ENCODE results near the gene GRAP. TPM values are rescaled to one million over a fixed set of nuclear protein-coding genes. Genes with fewer than 3 reads are reported as not detected.

GRAP gene
- total and polyA plus RNA-seq, 2 experiments from 2014 or later = 0.24 TPM; not detected in 1

DNA sequence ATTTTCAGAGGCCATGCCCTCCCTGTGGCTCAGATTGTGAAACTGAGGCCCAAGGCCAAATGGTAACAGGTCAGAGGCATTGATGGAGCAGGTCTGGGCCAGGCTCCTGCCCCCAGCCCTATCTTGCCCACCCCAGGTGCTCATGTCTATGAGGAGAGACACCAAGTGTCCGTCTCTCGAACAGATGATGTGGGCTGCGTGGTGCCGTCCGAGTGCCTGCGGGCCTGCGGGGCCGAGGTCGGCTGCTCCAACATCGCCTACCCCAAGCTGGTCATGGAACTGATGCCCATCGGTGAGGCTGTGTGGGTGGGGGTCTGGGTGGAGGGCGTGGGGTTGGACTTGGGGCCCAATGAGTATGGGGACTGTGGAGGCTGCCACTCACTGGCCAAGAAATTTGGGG is 33.5 kb downstream of the GRAP start:
- ATAC-seq = no peak
- Histone ChIP-seq H3K36me3 (ENCODE audit: insufficient read depth) (no peaks in the 10 kb centered on the region), H3K79me2 (replicated peaks; ENCODE audit: insufficient read depth) (no peaks in the 10 kb centered on the region), H3K9me2 (ENCODE audit: insufficient read depth) (no peaks in the 10 kb centered on the region), H3K4me1 (ENCODE audit: insufficient read depth) (no peaks in the 10 kb centered on the region), H3K27me3 (ENCODE audit: insufficient read depth) (no peaks in the 10 kb centered on the region), H4K20me1 (replicated peaks; ENCODE audit: insufficient read depth) (no peaks in the 10 kb centered on the region), H3K4me3 (no peak overlapping the region), H2AFZ (no peak overlapping the region), H3K27ac (ENCODE audit: low read depth) (no peak overlapping the region), H3K4me2 (no peak overlapping the region), H3F3A (replicated peaks; ENCODE audit: low read depth) (no peaks in the 10 kb centered on the region)
- H3K36me3 Mint-ChIP-seq (ENCODE audit: low read depth) = no peaks in the 10 kb centered on the region
- H3K27ac Mint-ChIP-seq = no peak overlapping the region
- DNase-seq (ENCODE audit: low spot score) = no peak
- H3K4me1 Mint-ChIP-seq = peaks cover 10% of the 10 kb centered on the region
- no peak overlapping the region for H3K4me3 Mint-ChIP-seq
- H3K27me3 Mint-ChIP-seq (ENCODE audit: insufficient read depth, low read depth, poor library complexity) = peaks cover 5% of the 10 kb centered on the region
- TF ChIP-seq, protein P1, sequence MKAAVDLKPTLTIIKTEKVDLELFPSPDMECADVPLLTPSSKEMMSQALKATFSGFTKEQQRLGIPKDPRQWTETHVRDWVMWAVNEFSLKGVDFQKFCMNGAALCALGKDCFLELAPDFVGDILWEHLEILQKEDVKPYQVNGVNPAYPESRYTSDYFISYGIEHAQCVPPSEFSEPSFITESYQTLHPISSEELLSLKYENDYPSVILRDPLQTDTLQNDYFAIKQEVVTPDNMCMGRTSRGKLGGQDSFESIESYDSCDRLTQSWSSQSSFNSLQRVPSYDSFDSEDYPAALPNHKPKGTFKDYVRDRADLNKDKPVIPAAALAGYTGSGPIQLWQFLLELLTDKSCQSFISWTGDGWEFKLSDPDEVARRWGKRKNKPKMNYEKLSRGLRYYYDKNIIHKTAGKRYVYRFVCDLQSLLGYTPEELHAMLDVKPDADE (IDR thresholded peaks at IDR 0.05) = no peak
- TF ChIP-seq, protein P2, sequence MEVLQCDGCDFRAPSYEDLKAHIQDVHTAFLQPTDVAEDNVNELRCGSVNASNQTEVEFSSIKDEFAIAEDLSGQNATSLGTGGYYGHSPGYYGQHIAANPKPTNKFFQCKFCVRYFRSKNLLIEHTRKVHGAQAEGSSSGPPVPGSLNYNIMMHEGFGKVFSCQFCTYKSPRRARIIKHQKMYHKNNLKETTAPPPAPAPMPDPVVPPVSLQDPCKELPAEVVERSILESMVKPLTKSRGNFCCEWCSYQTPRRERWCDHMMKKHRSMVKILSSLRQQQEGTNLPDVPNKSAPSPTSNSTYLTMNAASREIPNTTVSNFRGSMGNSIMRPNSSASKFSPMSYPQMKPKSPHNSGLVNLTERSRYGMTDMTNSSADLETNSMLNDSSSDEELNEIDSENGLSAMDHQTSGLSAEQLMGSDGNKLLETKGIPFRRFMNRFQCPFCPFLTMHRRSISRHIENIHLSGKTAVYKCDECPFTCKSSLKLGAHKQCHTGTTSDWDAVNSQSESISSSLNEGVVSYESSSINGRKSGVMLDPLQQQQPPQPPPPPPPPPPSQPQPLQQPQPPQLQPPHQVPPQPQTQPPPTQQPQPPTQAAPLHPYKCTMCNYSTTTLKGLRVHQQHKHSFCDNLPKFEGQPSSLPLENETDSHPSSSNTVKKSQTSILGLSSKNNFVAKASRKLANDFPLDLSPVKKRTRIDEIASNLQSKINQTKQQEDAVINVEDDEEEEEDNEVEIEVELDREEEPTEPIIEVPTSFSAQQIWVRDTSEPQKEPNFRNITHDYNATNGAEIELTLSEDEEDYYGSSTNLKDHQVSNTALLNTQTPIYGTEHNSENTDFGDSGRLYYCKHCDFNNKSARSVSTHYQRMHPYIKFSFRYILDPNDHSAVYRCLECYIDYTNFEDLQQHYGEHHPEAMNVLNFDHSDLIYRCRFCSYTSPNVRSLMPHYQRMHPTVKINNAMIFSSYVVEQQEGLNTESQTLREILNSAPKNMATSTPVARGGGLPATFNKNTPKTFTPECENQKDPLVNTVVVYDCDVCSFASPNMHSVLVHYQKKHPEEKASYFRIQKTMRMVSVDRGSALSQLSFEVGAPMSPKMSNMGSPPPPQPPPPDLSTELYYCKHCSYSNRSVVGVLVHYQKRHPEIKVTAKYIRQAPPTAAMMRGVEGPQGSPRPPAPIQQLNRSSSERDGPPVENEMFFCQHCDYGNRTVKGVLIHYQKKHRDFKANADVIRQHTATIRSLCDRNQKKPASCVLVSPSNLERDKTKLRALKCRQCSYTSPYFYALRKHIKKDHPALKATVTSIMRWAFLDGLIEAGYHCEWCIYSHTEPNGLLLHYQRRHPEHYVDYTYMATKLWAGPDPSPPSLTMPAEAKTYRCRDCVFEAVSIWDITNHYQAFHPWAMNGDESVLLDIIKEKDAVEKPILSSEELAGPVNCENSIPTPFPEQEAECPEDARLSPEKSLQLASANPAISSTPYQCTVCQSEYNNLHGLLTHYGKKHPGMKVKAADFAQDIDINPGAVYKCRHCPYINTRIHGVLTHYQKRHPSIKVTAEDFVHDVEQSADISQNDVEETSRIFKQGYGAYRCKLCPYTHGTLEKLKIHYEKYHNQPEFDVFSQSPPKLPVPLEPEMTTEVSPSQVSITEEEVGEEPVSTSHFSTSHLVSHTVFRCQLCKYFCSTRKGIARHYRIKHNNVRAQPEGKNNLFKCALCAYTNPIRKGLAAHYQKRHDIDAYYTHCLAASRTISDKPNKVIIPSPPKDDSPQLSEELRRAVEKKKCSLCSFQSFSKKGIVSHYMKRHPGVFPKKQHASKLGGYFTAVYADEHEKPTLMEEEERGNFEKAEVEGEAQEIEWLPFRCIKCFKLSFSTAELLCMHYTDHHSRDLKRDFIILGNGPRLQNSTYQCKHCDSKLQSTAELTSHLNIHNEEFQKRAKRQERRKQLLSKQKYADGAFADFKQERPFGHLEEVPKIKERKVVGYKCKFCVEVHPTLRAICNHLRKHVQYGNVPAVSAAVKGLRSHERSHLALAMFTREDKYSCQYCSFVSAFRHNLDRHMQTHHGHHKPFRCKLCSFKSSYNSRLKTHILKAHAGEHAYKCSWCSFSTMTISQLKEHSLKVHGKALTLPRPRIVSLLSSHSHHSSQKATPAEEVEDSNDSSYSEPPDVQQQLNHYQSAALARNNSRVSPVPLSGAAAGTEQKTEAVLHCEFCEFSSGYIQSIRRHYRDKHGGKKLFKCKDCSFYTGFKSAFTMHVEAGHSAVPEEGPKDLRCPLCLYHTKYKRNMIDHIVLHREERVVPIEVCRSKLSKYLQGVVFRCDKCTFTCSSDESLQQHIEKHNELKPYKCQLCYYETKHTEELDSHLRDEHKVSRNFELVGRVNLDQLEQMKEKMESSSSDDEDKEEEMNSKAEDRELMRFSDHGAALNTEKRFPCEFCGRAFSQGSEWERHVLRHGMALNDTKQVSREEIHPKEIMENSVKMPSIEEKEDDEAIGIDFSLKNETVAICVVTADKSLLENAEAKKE (CRISPR knock-in tag; IDR thresholded peaks at IDR 0.05) = no peak
- TF ChIP-seq CTCF (conservative IDR thresholded peaks at IDR 0.05; ENCODE audit: low read depth in 2 of 2) (no peak), NANOG (IDR thresholded peaks at IDR 0.05; ENCODE audit: borderline replicate concordance) (no peak), POLR2AphosphoS5 (IDR thresholded peaks at IDR 0.05; ENCODE audit: low read depth) (no peak), JUNB (IDR thresholded peaks at IDR 0.05; ENCODE audit: unreplicated experiment) (no peak), EZH2phosphoT487 (IDR thresholded peaks at IDR 0.05; ENCODE audit: unreplicated experiment) (no peak), STAT1 (IDR thresholded peaks at IDR 0.05; ENCODE audit: unreplicated experiment) (no peak), ZNF114 (CRISPR knock-in tag; IDR thresholded peaks at IDR 0.05) (no peak), EZH2 (IDR thresholded peaks at IDR 0.05; ENCODE audit: low read depth, unreplicated experiment) (no peak), CREB1 (CRISPR knock-in tag; IDR thresholded peaks at IDR 0.05; ENCODE audit: low read depth) (no peak), ZNF331 (CRISPR knock-in tag; IDR thresholded peaks at IDR 0.05; ENCODE audit: low read depth) (no peak)
- TF ChIP-seq, protein P3, sequence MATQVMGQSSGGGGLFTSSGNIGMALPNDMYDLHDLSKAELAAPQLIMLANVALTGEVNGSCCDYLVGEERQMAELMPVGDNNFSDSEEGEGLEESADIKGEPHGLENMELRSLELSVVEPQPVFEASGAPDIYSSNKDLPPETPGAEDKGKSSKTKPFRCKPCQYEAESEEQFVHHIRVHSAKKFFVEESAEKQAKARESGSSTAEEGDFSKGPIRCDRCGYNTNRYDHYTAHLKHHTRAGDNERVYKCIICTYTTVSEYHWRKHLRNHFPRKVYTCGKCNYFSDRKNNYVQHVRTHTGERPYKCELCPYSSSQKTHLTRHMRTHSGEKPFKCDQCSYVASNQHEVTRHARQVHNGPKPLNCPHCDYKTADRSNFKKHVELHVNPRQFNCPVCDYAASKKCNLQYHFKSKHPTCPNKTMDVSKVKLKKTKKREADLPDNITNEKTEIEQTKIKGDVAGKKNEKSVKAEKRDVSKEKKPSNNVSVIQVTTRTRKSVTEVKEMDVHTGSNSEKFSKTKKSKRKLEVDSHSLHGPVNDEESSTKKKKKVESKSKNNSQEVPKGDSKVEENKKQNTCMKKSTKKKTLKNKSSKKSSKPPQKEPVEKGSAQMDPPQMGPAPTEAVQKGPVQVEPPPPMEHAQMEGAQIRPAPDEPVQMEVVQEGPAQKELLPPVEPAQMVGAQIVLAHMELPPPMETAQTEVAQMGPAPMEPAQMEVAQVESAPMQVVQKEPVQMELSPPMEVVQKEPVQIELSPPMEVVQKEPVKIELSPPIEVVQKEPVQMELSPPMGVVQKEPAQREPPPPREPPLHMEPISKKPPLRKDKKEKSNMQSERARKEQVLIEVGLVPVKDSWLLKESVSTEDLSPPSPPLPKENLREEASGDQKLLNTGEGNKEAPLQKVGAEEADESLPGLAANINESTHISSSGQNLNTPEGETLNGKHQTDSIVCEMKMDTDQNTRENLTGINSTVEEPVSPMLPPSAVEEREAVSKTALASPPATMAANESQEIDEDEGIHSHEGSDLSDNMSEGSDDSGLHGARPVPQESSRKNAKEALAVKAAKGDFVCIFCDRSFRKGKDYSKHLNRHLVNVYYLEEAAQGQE (IDR thresholded peaks at IDR 0.05; ENCODE audit: unreplicated experiment) = no peak
- H3K9me3 Mint-ChIP-seq = no peaks in the 10 kb centered on the region

Measured in GM23338 (cell line).